GM06990 (cell line): ENCODE data around the gene STON1.
"Not testable (repeated sequence)": the region's sequence is repeated elsewhere in the genome, so short reads cannot be mapped to it uniquely, and the experiment has no call there.

Experiments used
- DNase-seq: peaks from one replicate; pipeline ENCODE4 v3.0.0-alpha.2; 2011; ENCODE audit not compliant: insufficient read length; ENCODE audit errors: extremely low read depth
- H3K27me3 ChIP-seq: replicated peaks from 2 replicates; pipeline ENCODE4 v1.6.0; 2011; ENCODE audit warnings: low read length; ENCODE audit not compliant: control insufficient read depth, insufficient read depth
- H3K36me3 ChIP-seq: 2 replicates; pipeline ENCODE4 v1.5.1; 2011; ENCODE audit warnings: low read length; ENCODE audit not compliant: control insufficient read depth, insufficient read depth
- H3K4me3 ChIP-seq: replicated peaks from 2 replicates; pipeline ENCODE4 v1.5.1; 2011; ENCODE audit warnings: low read depth, mild to moderate bottlenecking, control low read depth, low read length
- CTCF ChIP-seq: IDR thresholded peaks from 2 replicates; pipeline ENCODE4 v1.5.1; 2011; ENCODE audit warnings: low read length, control low read depth, mild to moderate bottlenecking, inconsistent platforms; ENCODE audit not compliant: insufficient read depth, poor library complexity, severe bottlenecking

The STON1 gene

GRCh38 chr2:48549972-48550371 lies 20.0 kb downstream of the STON1 start:
- Histone ChIP-seq H3K4me3 (no peak overlapping the region), H3K27me3 (no peaks in the 10 kb centered on the region), H3K36me3 (no peaks in the 10 kb centered on the region)
- TF ChIP-seq CTCF: no peak
- no peak for DNase-seq

- no peak for DNase-seq
- TF ChIP-seq CTCF: no peak
- Histone ChIP-seq H3K4me3 (no peak overlapping the region), H3K36me3 (no peaks in the 10 kb centered on the region), H3K27me3 (no peaks in the 10 kb centered on the region)
Observed at GRCh38 chr2:48551548-48551947, 21.6 kb downstream of the STON1 start.

- DNase-seq, H3K27me3 ChIP-seq, H3K4me3 ChIP-seq, H3K36me3 ChIP-seq: not testable (repeated sequence)
Observed at GRCh38 chr2:48555071-48555470, 25.1 kb downstream of the STON1 start.

- H3K36me3 ChIP-seq: no peaks in the 10 kb centered on the region
- no peaks in the 10 kb centered on the region for H3K27me3 ChIP-seq
- no peak for TF ChIP-seq CTCF
- DNase-seq: no peak
- no peak overlapping the region for H3K4me3 ChIP-seq
Observed at GRCh38 chr2:48558456-48558855, 28.5 kb downstream of the STON1 start.

- Histone ChIP-seq H3K4me3 (no peak overlapping the region), H3K36me3 (no peaks in the 10 kb centered on the region), H3K27me3 (no peaks in the 10 kb centered on the region)
- DNase-seq: no peak
- TF ChIP-seq CTCF: no peak
Observed at GRCh38 chr2:48560546-48561209, 30.7 kb downstream of the STON1 start.

- H3K36me3 ChIP-seq: no peaks in the 10 kb centered on the region
- no peak overlapping the region for H3K4me3 ChIP-seq
- no peak for DNase-seq
- no peaks in the 10 kb centered on the region for H3K27me3 ChIP-seq
- TF ChIP-seq CTCF: no peak
Observed at GRCh38 chr2:48562281-48562680, 32.3 kb downstream of the STON1 start.
